ENCODE data around the gene SETD2.
A peak's percentile ranks its signal among the peaks of the same experiment; 100 is the strongest.

SETD2 gene

GRCh38 chr3:46978985-46979944 lies 184.6 kb downstream of the SETD2 start, which contains the start of gene NBEAL2:
TSS of gene NBEAL2 (plus strand) at chr3:46979666. CDS start at chr3:46979862, 196 bp downstream.
- DNase-seq, result peak; percentile 76

- no peak for DNase-seq
Measured at GRCh38 chr3:46978381-46978780, 185.5 kb downstream of the SETD2 start.

- no peak for DNase-seq
Measured at GRCh38 chr3:46977811-46978195, 186.1 kb downstream of the SETD2 start.

GRCh38 chr3:46976326-46977190 lies 187.4 kb downstream of the SETD2 start, which contains the start of gene CCDC12:
TSS of gene CCDC12 (minus strand) at chr3:46976745. CDS start at chr3:46976732, 13 bp downstream.
- peak; percentile 85 for DNase-seq

- DNase-seq, result no peak
Measured at GRCh38 chr3:46974421-46975171, 189.3 kb downstream of the SETD2 start.

GRCh38 chr3:46972396-46972795 lies 191.5 kb downstream of the SETD2 start:
- no peak for DNase-seq

- DNase-seq, result no peak
Measured at GRCh38 chr3:46971742-46972141, 192.2 kb downstream of the SETD2 start.

- no peak for DNase-seq
Measured at GRCh38 chr3:46971151-46971550, 192.8 kb downstream of the SETD2 start.

- DNase-seq, result no peak
Measured at GRCh38 chr3:46970391-46971091, 193.4 kb downstream of the SETD2 start.

- DNase-seq, result no peak
Measured at GRCh38 chr3:46968783-46969428, 195.0 kb downstream of the SETD2 start.

- no peak for DNase-seq
Measured at GRCh38 chr3:46966811-46967210, 197.1 kb downstream of the SETD2 start.
